Measurements from ENCODE around the gene JPH3.

DNA sequence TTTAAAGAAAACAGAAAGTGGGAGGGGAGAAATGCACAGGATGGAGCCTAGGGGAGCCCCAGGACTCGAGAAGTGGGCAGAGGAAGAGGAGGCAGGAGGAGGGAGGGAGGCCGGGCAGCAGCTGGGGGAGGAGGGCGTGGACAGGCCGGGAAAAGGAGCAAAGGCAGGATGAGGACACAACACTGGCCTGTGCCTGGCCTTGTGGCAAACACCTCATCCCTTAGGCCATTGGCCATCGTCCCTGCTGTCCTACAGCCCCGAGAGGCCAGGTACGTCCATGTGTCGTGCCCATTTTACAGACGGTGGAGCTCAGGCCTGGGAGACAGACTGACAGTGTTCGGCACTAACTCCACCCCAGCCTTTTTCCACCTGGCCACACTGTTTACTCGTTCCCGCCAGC lies 15.9 kb downstream of the JPH3 start:
- TF ChIP-seq, protein P1, sequence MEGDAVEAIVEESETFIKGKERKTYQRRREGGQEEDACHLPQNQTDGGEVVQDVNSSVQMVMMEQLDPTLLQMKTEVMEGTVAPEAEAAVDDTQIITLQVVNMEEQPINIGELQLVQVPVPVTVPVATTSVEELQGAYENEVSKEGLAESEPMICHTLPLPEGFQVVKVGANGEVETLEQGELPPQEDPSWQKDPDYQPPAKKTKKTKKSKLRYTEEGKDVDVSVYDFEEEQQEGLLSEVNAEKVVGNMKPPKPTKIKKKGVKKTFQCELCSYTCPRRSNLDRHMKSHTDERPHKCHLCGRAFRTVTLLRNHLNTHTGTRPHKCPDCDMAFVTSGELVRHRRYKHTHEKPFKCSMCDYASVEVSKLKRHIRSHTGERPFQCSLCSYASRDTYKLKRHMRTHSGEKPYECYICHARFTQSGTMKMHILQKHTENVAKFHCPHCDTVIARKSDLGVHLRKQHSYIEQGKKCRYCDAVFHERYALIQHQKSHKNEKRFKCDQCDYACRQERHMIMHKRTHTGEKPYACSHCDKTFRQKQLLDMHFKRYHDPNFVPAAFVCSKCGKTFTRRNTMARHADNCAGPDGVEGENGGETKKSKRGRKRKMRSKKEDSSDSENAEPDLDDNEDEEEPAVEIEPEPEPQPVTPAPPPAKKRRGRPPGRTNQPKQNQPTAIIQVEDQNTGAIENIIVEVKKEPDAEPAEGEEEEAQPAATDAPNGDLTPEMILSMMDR (IDR thresholded peaks at IDR 0.05; ENCODE audit: low read depth, low read length, poor library complexity, severe bottlenecking), result no peak
- no peak for TF ChIP-seq EZH2phosphoT487 (IDR thresholded peaks at IDR 0.05; ENCODE audit: borderline replicate concordance, low read length)

All from DOHH2 (cell line).